DND-41 (cell line): Measurements from ENCODE around the gene SLC25A44.

Source experiments
- EZH2 ChIP-seq: IDR thresholded peaks from 3 replicates; pipeline ENCODE4 v1.6.1; 2012; ENCODE audit warnings: borderline replicate concordance, low read depth, mild to moderate bottlenecking, moderate library complexity, low read length, inconsistent platforms; ENCODE audit not compliant: severe bottlenecking
- TF ChIP-seq, protein P1 (sequence below): IDR thresholded peaks from 2 replicates; pipeline ENCODE4 v1.5.1; 2012; ENCODE audit warnings: borderline replicate concordance, low read length, moderate library complexity, mild to moderate bottlenecking; ENCODE audit not compliant: poor library complexity, severe bottlenecking; ENCODE audit errors: extremely low read depth

DNA sequence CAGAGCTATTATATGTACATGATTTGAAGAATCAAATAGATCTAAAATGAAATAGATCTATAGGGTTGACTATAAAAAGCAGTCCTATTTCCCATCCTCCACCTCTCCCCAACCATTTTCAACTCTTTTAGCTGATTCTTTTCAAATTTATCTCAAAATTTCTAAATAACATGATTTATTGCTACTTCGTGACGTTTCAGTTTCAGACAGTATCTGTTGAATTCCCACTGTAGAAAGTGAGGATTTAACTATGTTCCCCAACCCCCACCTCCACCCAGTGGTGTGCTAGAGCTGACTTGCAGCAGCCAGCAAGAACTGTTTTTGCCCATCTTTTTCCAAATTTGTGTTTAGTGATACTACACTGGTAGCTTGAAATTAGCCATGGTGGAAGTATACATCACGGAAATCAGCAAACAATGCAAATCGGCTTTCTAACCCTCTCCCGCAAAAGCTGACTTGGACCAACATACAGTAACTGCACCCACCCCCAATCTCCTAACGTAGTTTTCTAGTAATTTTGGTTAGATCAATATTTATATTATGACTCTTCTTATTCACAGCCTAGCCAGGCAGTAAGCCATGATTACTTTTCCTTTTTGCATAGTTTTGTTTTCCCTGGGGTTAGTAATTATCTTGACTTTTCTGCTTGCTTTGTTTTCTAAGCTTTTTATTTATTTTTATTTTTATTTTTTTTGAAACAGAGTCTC is 29.6 kb upstream of the SLC25A44 start:
- TF ChIP-seq, protein P1, sequence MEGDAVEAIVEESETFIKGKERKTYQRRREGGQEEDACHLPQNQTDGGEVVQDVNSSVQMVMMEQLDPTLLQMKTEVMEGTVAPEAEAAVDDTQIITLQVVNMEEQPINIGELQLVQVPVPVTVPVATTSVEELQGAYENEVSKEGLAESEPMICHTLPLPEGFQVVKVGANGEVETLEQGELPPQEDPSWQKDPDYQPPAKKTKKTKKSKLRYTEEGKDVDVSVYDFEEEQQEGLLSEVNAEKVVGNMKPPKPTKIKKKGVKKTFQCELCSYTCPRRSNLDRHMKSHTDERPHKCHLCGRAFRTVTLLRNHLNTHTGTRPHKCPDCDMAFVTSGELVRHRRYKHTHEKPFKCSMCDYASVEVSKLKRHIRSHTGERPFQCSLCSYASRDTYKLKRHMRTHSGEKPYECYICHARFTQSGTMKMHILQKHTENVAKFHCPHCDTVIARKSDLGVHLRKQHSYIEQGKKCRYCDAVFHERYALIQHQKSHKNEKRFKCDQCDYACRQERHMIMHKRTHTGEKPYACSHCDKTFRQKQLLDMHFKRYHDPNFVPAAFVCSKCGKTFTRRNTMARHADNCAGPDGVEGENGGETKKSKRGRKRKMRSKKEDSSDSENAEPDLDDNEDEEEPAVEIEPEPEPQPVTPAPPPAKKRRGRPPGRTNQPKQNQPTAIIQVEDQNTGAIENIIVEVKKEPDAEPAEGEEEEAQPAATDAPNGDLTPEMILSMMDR, result no peak
- no peak for TF ChIP-seq EZH2
